ENCODE results near the gene LAMB2. TPM values are rescaled to one million over a fixed set of nuclear protein-coding genes. Genes with fewer than 3 reads are reported as not detected.
A peak's percentile ranks its signal among the peaks of the same experiment; 100 is the strongest.

The LAMB2 gene
- total RNA-seq, 2 donors from 2014 or later: 0.39 to 1.7 TPM

GRCh38 chr3:49151610-49152009 lies 18.8 kb upstream of the LAMB2 start:
- no peak overlapping the region for H3K27ac Mint-ChIP-seq
- no peak for ATAC-seq (replicated peaks in 1 of 2)
- no peak overlapping the region for H3K4me3 Mint-ChIP-seq
- DNase-seq: no peak
- H3K27me3 Mint-ChIP-seq (ENCODE audit: low read depth): no peaks in the 10 kb centered on the region
- no peaks in the 10 kb centered on the region for H3K9me3 Mint-ChIP-seq
- H3K4me1 Mint-ChIP-seq (ENCODE audit: low read depth): no peaks in the 10 kb centered on the region
- H3K36me3 Mint-ChIP-seq (ENCODE audit: insufficient read depth in 2 of 2): no peaks in the 10 kb centered on the region

DNA sequence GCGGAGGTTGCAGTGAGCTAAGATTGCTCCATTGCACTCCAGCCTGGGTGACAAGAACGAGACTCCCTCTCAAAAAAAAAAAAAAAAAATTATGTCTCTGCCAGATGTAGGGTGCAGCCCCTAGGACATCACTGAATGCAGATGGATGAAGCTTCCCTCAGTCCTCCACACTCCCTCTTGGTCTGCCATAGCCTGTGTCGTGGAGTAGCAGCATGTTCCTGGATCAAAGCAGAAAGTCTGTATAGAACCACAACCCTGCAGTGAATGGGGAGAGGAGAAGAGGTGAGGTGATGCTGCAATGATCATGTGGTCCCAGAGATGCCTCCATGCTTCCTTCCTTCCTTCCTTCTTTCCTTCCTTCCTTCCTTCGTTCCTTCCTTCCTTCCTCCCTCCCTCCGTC lies 15.3 kb upstream of the LAMB2 start:
- ATAC-seq (replicated peaks in 1 of 2) (no peak), DNase-seq (no peak)
- Mint-ChIP-seq H3K27me3 (ENCODE audit: low read depth) (no peaks in the 10 kb centered on the region), H3K36me3 (ENCODE audit: insufficient read depth in 2 of 2) (no peaks in the 10 kb centered on the region), H3K27ac (no peak overlapping the region), H3K9me3 (no peaks in the 10 kb centered on the region), H3K4me1 (ENCODE audit: low read depth) (no peaks in the 10 kb centered on the region), H3K4me3 (no peak overlapping the region)

DNA sequence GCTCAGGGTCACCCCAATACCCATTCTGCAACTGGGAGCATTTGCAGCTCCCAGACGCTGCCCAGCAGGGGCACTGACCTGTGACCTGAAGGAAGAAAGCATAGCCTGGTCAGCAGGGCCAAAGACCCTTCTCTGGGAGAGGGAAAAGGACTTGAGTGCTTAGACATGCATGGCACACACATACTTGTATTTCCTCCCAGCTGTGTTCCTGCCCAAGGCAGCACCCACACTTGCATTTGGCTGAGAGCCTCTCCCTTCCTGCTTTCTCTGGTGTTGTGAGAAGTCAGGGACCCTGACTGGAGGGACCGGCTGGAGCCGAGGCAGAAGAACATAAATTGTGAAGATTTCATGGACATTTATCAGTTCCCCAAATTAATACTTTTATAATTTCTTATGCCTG lies 7.2 kb upstream of the LAMB2 start:
- Mint-ChIP-seq H3K27me3 (ENCODE audit: low read depth) (no peaks in the 10 kb centered on the region), H3K4me1 (ENCODE audit: low read depth) (no peaks in the 10 kb centered on the region), H3K4me3 (no peak overlapping the region), H3K36me3 (ENCODE audit: insufficient read depth in 2 of 2) (no peaks in the 10 kb centered on the region), H3K9me3 (peaks cover 0 to 3% of the 10 kb centered on the region in 2 donors), H3K27ac (no peak overlapping the region)
- DNase-seq: no peak
- no peak for ATAC-seq (replicated peaks in 1 of 2)

- H3K9me3 Mint-ChIP-seq: no peaks in the 10 kb centered on the region
- H3K27ac Mint-ChIP-seq: no peak overlapping the region
- H3K27me3 Mint-ChIP-seq (ENCODE audit: low read depth): peaks cover 12% of the 10 kb centered on the region
- DNase-seq: no peak
- H3K4me1 Mint-ChIP-seq (ENCODE audit: low read depth): peaks cover 7% of the 10 kb centered on the region
- H3K36me3 Mint-ChIP-seq (ENCODE audit: insufficient read depth in 2 of 2): no peaks in the 10 kb centered on the region
- no peak overlapping the region for H3K4me3 Mint-ChIP-seq
- no peak for ATAC-seq (replicated peaks in 1 of 2)
Observed at GRCh38 chr3:49135499-49135898, 2.6 kb upstream of the LAMB2 start.

GRCh38 chr3:49134471-49135265 lies 1.8 kb upstream of the LAMB2 start:
- Mint-ChIP-seq H3K27me3 (ENCODE audit: low read depth) (peaks cover 12% of the 10 kb centered on the region), H3K27ac (no peak overlapping the region), H3K4me3 (no peak overlapping the region), H3K9me3 (no peaks in the 10 kb centered on the region), H3K36me3 (ENCODE audit: insufficient read depth in 2 of 2) (no peaks in the 10 kb centered on the region), H3K4me1 (ENCODE audit: low read depth) (peaks cover 7% of the 10 kb centered on the region)
- no peak for DNase-seq
- ATAC-seq (replicated peaks in 1 of 2): no peak

DNA sequence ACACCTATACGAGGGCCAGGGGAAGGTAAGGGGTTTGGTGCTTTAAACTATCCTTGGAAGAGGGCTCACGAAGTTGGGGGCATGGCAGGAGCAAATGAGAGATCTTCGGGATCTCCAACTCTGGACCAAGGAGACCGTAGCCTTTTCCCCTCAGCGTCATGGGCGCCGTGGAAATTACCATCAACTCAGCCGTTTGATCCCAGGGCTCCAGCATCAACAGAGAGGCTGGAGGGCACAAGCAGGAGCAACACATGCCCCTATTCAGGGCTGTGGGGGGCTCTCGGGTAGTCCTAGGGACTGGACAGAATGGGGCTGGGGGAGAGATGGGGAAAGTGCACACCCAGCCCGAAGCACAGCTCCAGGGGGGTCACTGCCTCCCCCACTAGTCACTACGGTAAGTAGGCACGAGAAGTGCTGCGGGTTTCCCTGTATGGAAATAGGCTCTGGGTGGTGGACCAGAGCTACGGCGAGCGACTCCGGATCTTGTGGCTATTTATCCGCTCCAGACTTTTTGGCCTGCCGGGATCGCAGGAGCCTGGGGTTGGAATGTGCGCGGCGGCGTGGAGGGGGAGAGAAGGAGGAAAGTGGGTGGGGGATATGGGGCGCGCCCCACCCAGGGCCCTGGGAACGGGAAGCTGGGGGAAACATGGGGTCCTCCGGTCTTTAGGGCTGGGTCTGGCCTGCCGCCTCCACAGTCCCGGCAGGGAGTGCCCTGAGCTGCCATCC lies 539 bp upstream of the LAMB2 start:
- ATAC-seq (replicated peaks in 1 of 2): no peak
- peaks cover 7% of the 10 kb centered on the region for H3K4me1 Mint-ChIP-seq (ENCODE audit: low read depth)
- peak overlapping the region in 1 of 2 donors; percentile 47 for H3K4me3 Mint-ChIP-seq
- peaks cover 12% of the 10 kb centered on the region for H3K27me3 Mint-ChIP-seq (ENCODE audit: low read depth)
- no peaks in the 10 kb centered on the region for H3K36me3 Mint-ChIP-seq (ENCODE audit: insufficient read depth in 2 of 2)
- H3K27ac Mint-ChIP-seq: no peak overlapping the region
- no peaks in the 10 kb centered on the region for H3K9me3 Mint-ChIP-seq
- DNase-seq: no peak

DNA sequence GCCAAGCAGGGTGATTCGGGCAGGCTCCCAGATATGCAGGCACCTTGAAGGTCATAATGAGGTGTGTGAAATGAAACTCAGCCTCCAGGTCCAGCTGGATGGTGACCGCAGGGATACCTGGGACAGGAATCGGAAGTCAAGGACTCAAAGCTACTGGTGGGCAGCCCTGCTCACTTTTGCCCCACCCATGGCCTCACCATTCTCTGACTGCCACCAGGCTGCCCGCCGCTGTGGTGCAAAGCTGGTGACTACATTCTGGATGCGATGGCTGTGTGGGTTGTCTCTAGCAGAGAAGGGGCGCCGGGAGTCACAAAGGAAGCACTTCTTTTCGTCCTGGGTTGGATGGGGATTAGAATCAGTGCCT lies 795 bp downstream of the LAMB2 start:
- Mint-ChIP-seq H3K27me3 (ENCODE audit: low read depth) (peaks cover 12% of the 10 kb centered on the region), H3K4me1 (ENCODE audit: low read depth) (peaks cover 7% of the 10 kb centered on the region), H3K36me3 (ENCODE audit: insufficient read depth in 2 of 2) (no peaks in the 10 kb centered on the region), H3K4me3 (no peak overlapping the region), H3K9me3 (no peaks in the 10 kb centered on the region), H3K27ac (no peak overlapping the region)
- ATAC-seq (replicated peaks in 1 of 2): no peak
- DNase-seq: no peak

DNA sequence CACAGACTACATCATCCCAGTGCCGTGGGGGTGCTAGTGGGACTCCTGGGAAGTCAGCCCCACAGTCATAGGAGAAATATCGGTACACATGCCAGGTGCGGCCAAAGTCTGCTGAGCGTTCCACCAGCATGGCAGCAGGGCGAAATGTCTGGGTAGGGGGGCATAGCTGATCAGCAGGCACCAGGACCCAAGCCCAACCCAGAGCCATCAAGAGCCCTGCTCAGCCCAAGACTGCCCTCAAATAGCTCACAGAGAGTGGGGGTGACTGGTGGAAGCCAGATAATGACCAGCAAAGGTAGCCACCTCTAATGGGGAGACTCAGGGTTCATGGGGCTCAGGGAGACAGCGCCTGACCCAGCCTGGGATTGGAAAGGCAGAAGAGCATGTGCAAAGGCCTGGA lies 1.3 kb downstream of the LAMB2 start:
- H3K27ac Mint-ChIP-seq: no peak overlapping the region
- H3K4me3 Mint-ChIP-seq: no peak overlapping the region
- H3K9me3 Mint-ChIP-seq: no peaks in the 10 kb centered on the region

GRCh38 chr3:49131040-49131439 lies 1.8 kb downstream of the LAMB2 start:
- H3K27me3 Mint-ChIP-seq (ENCODE audit: low read depth): peaks cover 12% of the 10 kb centered on the region
- H3K4me3 Mint-ChIP-seq: no peak overlapping the region
- no peak overlapping the region for H3K27ac Mint-ChIP-seq
- ATAC-seq (replicated peaks in 1 of 2) (no peak), DNase-seq (no peak)
- no peaks in the 10 kb centered on the region for H3K9me3 Mint-ChIP-seq
- peaks cover 7% of the 10 kb centered on the region for H3K4me1 Mint-ChIP-seq (ENCODE audit: low read depth)
- no peaks in the 10 kb centered on the region for H3K36me3 Mint-ChIP-seq (ENCODE audit: insufficient read depth in 2 of 2)

More for the DNA sequence above, 1.3 kb downstream of the LAMB2 start:
- Mint-ChIP-seq H3K36me3 (ENCODE audit: insufficient read depth in 2 of 2) (no peaks in the 10 kb centered on the region), H3K4me1 (ENCODE audit: low read depth) (peaks cover 7% of the 10 kb centered on the region), H3K27me3 (ENCODE audit: low read depth) (peaks cover 12% of the 10 kb centered on the region)
- DNase-seq: no peak
- no peak for ATAC-seq (replicated peaks in 1 of 2)

DNA sequence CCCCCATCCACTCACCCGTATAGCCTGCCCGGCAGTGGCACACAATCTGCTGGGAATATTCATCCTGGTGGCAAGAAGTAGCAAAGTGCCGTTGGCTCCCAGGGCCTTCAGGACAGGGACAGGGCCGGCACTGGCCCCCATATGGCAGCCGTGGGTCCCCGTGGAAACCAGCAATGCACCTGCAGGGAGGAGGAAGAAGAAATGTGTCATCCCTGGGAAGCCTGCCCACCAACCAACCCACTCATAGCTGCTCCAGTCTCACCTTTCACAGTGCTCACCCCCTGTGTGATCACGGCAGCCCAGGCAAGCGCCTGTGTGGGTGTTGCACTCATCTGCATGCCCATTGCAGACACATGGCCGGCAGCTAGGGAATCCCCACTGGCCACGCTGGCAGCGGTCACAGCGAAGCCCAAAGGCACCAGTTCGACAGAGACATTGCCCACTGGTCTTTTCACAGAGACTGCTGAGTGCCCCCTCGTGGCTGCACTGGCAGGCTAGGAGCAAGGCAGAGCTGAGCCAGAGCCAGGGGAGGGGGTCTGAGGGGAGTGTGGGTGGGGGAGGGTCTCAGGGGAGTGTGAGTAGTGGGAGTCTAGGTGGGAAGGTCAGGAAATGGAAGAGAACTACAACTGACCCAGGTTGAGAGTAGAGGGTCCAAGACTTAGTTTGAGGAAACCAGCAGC lies 7.7 kb downstream of the LAMB2 start:
- Mint-ChIP-seq H3K4me3 (no peak overlapping the region), H3K36me3 (ENCODE audit: insufficient read depth in 2 of 2) (no peaks in the 10 kb centered on the region), H3K9me3 (no peaks in the 10 kb centered on the region), H3K27me3 (ENCODE audit: low read depth) (no peaks in the 10 kb centered on the region), H3K27ac (no peak overlapping the region), H3K4me1 (ENCODE audit: low read depth) (peaks cover 12% of the 10 kb centered on the region)
- ATAC-seq (replicated peaks in 1 of 2) (no peak), DNase-seq (no peak)

- ATAC-seq (replicated peaks in 1 of 2): no peak
- H3K27ac Mint-ChIP-seq: no peak overlapping the region
- H3K4me1 Mint-ChIP-seq (ENCODE audit: low read depth): peaks cover 18% of the 10 kb centered on the region
Observed at GRCh38 chr3:49124203-49124602, 8.6 kb downstream of the LAMB2 start.

GRCh38 chr3:49123687-49124086 lies 9.2 kb downstream of the LAMB2 start:
- no peak overlapping the region for H3K4me3 Mint-ChIP-seq
- DNase-seq: no peak
- H3K27ac Mint-ChIP-seq: no peak overlapping the region
- H3K4me1 Mint-ChIP-seq (ENCODE audit: low read depth): peaks cover 18% of the 10 kb centered on the region
- no peak for ATAC-seq (replicated peaks in 1 of 2)
- no peaks in the 10 kb centered on the region for H3K9me3 Mint-ChIP-seq
- H3K27me3 Mint-ChIP-seq (ENCODE audit: low read depth): no peaks in the 10 kb centered on the region
- peaks cover 0 to 1% of the 10 kb centered on the region in 2 donors for H3K36me3 Mint-ChIP-seq (ENCODE audit: insufficient read depth in 2 of 2)

More at GRCh38 chr3:49124203-49124602, 8.6 kb downstream of the LAMB2 start:
- H3K36me3 Mint-ChIP-seq (ENCODE audit: insufficient read depth in 2 of 2): no peaks in the 10 kb centered on the region
- DNase-seq: no peak
- H3K4me3 Mint-ChIP-seq: no peak overlapping the region
- no peaks in the 10 kb centered on the region for H3K9me3 Mint-ChIP-seq
- no peaks in the 10 kb centered on the region for H3K27me3 Mint-ChIP-seq (ENCODE audit: low read depth)

DNA sequence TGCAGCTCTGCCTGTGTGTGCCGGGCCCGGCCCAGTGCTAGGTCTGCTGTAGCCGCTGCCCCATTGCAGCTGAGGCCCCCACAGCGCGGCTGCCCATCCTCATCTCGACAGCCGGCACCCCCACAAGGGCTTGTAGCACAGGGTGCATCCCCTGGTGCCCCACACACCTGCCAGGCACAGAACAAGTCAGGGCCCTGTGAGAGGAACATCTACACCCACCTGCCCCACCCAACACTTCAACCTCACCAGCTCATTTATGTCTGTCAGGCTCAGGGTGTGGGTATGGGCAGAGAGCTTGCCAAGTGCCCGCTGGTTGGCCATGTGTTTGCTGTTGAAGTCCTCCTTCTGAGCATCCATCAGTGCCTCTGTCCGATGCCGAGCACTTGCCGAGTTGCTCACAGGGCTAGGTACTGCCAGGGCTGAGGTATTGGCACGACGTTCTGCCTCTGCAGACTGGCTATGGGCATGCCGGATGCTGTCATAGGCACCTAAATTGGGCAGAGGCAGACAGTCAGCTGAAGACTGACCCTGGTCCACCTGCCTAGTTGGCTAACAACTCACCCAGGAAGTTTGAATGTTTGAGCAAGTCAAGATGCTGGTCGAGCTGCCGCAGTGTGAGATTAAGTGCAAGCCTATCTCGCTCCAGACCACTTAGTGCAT lies 9.8 kb downstream of the LAMB2 start:
- no peak overlapping the region for H3K27ac Mint-ChIP-seq
- no peak overlapping the region for H3K4me3 Mint-ChIP-seq
- H3K9me3 Mint-ChIP-seq: no peaks in the 10 kb centered on the region
- ATAC-seq (replicated peaks in 1 of 2): no peak
- H3K27me3 Mint-ChIP-seq (ENCODE audit: low read depth): no peaks in the 10 kb centered on the region
- peaks cover 18% of the 10 kb centered on the region for H3K4me1 Mint-ChIP-seq (ENCODE audit: low read depth)
- DNase-seq: no peak
- H3K36me3 Mint-ChIP-seq (ENCODE audit: insufficient read depth in 2 of 2): peaks cover 0 to 4% of the 10 kb centered on the region in 2 donors

Measured in activated T-cell treated with anti-CD3 and anti-CD28 coated beads, Interleukin-2, amount 50 U/mL, for 72 hours (primary cell).